ENCODE data around the gene KRTAP10-7. TPM values are rescaled to one million over a fixed set of nuclear protein-coding genes. Genes with fewer than 3 reads are reported as not detected.

The KRTAP10-7 gene
- total RNA-seq, 4 donors from 2014 or later: not detected

GRCh38 chr21:44650973-44651675 is 50.7 kb downstream of the KRTAP10-7 start:
- H3K27ac ChIP-seq: no peak overlapping the region

More at GRCh38 chr21:44650973-44651675, 50.7 kb downstream of the KRTAP10-7 start:
- H3K4me3 ChIP-seq: no peak overlapping the region
- no peaks in the 10 kb centered on the region for H3K4me1 ChIP-seq
- 87% methylated on average over 12 of the region's 12 CpGs; no CpG with 5 or more reads in 1 of the 2 donors for WGBS, 2 donors (ENCODE audit: low coverage in 1 of 2)
- DNase-seq: no peak
- in situ Hi-C loops (cut with MboI; ENCODE audit: low pct_ligation_motif_present in 1 of 4, low pct_unique_long_range_greater_than_20kb in 1 of 4, low sequenced_read_pairs in 3 of 4) (no loop called here), intact Hi-C loops (cut with DNase I; ENCODE audit: low total_unique reads) (no loop called here)
- no peaks in the 10 kb centered on the region for H3K9me3 ChIP-seq
- no peak for TF ChIP-seq POLR2A (IDR thresholded peaks at IDR 0.05)
- TF ChIP-seq POLR2AphosphoS5 (IDR thresholded peaks at IDR 0.05): no peak
- TF ChIP-seq EP300 (IDR thresholded peaks at IDR 0.05; ENCODE audit: low read depth): no peak
- TF ChIP-seq CTCF (IDR thresholded peaks at IDR 0.05): no peak
- H3K27me3 ChIP-seq: peaks cover 7% of the 10 kb centered on the region
- no peaks in the 10 kb centered on the region for H3K36me3 ChIP-seq

Other genes starting within 250 kb of the KRTAP10-7 start
- gene TRPM2, start 247.0 kb upstream of the KRTAP10-7 start, total RNA-seq: 1 to 10 TPM in 3 of 4 donors, not detected in 1; 2.3 to 2.9 (median 2.6) TPM
- 1 to 10 TPM; 4.4 to 6.7 (median 5.1) TPM for gene LRRC3, start 145.1 kb upstream of the KRTAP10-7 start, total RNA-seq
- not detected for gene KRTAP10-1, start 60.4 kb upstream of the KRTAP10-7 start, total RNA-seq
- gene KRTAP10-2, start 49.1 kb upstream of the KRTAP10-7 start, total RNA-seq: not detected
- gene KRTAP10-3, start 41.8 kb upstream of the KRTAP10-7 start, total RNA-seq: not detected
- gene KRTAP10-4, start 26.9 kb upstream of the KRTAP10-7 start, total RNA-seq: not detected
- not detected for gene KRTAP10-5, start 20.0 kb upstream of the KRTAP10-7 start, total RNA-seq
- not detected for gene KRTAP10-6, start 8.1 kb upstream of the KRTAP10-7 start, total RNA-seq
- not detected for gene KRTAP10-8, start 11.5 kb downstream of the KRTAP10-7 start, total RNA-seq
- not detected for gene KRTAP10-9, start 26.5 kb downstream of the KRTAP10-7 start, total RNA-seq
- gene KRTAP10-10, start 36.8 kb downstream of the KRTAP10-7 start, total RNA-seq: not detected
- not detected for gene KRTAP10-11, start 45.8 kb downstream of the KRTAP10-7 start, total RNA-seq
- not detected for gene KRTAP12-4, start 54.1 kb downstream of the KRTAP10-7 start, total RNA-seq
- not detected for gene KRTAP12-3, start 57.3 kb downstream of the KRTAP10-7 start, total RNA-seq
- not detected for gene KRTAP12-2, start 66.3 kb downstream of the KRTAP10-7 start, total RNA-seq
- not detected for gene KRTAP12-1, start 81.6 kb downstream of the KRTAP10-7 start, total RNA-seq
- not detected for gene KRTAP10-12, start 96.6 kb downstream of the KRTAP10-7 start, total RNA-seq
- not detected for gene TSPEAR, start 111.0 kb downstream of the KRTAP10-7 start, total RNA-seq
- 10 to 100 TPM; 40.8 to 78.0 (median 60.5) TPM for gene UBE2G2, start 201.2 kb downstream of the KRTAP10-7 start, total RNA-seq
- 10 to 100 TPM; 18.3 to 56.7 (median 38.1) TPM for gene SUMO3, start 217.5 kb downstream of the KRTAP10-7 start, total RNA-seq